NCI-H2227 (cell line): ENCODE results near the gene SLC18A3.

Source experiments
- DNase-seq: peaks from one replicate; lab custom pipeline; 2025; ENCODE audit not compliant: unreplicated experiment; lab: John Stamatoyannopoulos, UW

Gene SLC18A3

GRCh38 chr10:49611166-49611815 is 1.2 kb downstream of the SLC18A3 start:
- no peak for DNase-seq

DNA sequence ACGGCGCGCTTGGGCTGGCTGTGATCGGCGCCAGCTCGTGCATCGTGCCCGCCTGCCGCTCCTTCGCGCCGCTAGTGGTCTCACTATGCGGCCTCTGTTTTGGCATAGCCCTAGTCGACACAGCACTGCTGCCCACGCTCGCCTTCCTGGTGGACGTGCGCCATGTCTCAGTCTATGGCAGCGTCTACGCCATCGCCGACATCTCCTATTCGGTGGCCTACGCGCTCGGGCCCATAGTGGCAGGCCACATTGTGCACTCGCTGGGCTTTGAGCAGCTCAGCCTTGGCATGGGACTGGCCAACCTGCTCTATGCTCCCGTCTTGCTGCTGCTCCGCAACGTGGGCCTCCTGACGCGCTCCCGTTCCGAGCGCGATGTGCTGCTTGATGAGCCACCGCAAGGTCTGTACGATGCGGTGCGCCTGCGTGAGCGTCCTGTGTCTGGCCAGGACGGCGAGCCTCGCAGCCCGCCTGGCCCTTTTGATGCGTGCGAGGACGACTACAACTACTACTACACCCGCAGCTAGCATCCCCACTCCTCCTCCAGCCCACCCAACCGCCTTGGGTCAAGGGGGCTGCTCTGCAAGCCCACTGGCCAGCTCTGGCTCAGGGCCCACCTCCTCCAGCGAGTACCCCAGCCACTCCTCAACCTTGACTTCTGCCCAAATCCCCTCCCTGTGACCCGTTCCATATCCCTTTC is 1.9 kb downstream of the SLC18A3 start:
- no peak for DNase-seq

- no peak for DNase-seq
Observed at GRCh38 chr10:49612513-49613164, 2.5 kb downstream of the SLC18A3 start.

GRCh38 chr10:49613165-49613881 is 3.2 kb downstream of the SLC18A3 start:
- DNase-seq: no peak

GRCh38 chr10:49613882-49614241 is 3.8 kb downstream of the SLC18A3 start, which contains the start of gene CHAT:
Gene CHAT, plus strand, starts transcription at chr10:49614037. Its CDS starts 153 bp downstream, at chr10:49614190.
- no peak for DNase-seq

- DNase-seq: peak; percentile 8
Observed at GRCh38 chr10:49614242-49615198, 4.4 kb downstream of the SLC18A3 start.

GRCh38 chr10:49615213-49615612 is 5.1 kb downstream of the SLC18A3 start:
- DNase-seq: no peak

GRCh38 chr10:49615721-49616120 is 5.6 kb downstream of the SLC18A3 start:
- no peak for DNase-seq

DNA sequence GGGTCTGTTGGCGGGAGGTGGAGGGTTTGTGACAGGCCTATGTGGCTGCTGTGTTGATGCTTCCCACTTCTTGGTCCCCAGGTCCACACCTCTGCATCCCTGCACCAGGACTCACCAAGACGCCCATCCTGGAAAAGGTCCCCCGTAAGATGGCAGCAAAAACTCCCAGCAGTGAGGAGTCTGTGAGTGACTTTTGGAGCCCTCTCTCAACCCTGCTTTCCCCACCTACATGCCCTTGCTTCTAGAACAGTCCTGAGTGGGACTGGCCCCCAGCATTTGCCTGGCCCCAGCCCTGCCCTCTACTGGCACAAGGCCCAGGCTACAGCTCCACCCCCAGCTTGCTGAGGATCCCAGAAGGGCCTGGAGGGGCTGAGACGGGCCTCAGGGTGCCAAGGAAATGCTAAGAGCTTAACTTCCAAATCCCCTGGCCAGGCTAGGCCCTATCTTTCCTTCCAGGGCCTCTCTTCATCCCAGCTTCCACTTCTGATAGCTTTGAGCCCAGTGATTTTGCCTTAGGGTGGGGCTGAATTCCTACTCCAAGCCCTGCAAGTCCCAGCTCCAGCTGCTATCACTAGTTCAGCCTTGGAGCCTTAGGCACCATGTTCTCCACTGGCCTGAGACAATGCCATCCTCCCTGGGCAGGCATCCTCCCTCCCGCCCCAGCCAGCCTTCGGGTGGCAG is 6.5 kb downstream of the SLC18A3 start:
- DNase-seq: no peak

GRCh38 chr10:49617121-49618020 is 7.3 kb downstream of the SLC18A3 start:
- no peak for DNase-seq

- DNase-seq: no peak
Observed at GRCh38 chr10:49618821-49619220, 8.7 kb downstream of the SLC18A3 start.

DNA sequence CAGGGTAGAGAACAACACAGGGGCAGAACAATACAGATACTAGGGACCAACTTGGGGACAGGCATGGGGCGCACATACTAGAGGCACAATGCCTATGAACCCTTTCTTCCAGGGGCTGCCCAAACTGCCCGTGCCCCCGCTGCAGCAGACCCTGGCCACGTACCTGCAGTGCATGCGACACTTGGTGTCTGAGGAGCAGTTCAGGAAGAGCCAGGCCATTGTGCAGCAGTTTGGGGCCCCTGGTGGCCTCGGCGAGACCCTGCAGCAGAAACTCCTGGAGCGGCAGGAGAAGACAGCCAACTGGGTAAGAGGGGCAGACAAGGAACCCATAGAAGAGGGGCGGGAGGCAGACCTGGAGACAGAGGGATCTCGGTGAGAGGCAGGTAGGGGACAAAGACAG is 9.5 kb downstream of the SLC18A3 start:
- no peak for DNase-seq

- no peak for DNase-seq
Observed at GRCh38 chr10:49620286-49620810, 10.2 kb downstream of the SLC18A3 start.

DNA sequence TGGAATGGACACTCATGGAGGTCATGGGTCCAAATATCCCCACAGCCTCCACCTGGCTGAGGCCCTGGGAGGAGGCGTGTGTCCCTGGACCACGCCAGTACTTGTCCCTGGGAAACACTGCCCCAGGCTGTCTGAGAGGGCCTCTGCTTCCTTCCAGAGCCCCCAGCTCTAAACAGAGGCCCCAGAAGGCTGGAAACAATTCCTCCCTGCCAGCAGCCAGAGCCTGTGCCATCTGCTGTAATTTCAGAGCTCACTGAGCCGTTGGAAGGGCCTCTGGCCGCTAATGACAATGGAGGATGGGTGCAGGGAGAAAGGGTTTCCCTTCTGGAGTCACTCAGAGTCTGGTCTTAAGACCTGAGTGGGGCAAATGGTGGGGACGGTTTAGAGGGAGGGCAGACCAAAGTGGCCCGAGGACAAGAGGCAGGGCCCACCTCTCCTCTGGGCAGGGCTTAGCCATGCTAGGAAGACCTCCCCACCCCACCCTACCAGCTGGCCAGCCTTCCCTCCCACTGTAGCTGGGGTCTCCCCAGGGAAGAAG is 10.8 kb downstream of the SLC18A3 start:
- DNase-seq: peak; percentile 37

- DNase-seq: no peak
Observed at GRCh38 chr10:49621561-49621960, 11.5 kb downstream of the SLC18A3 start.

DNA sequence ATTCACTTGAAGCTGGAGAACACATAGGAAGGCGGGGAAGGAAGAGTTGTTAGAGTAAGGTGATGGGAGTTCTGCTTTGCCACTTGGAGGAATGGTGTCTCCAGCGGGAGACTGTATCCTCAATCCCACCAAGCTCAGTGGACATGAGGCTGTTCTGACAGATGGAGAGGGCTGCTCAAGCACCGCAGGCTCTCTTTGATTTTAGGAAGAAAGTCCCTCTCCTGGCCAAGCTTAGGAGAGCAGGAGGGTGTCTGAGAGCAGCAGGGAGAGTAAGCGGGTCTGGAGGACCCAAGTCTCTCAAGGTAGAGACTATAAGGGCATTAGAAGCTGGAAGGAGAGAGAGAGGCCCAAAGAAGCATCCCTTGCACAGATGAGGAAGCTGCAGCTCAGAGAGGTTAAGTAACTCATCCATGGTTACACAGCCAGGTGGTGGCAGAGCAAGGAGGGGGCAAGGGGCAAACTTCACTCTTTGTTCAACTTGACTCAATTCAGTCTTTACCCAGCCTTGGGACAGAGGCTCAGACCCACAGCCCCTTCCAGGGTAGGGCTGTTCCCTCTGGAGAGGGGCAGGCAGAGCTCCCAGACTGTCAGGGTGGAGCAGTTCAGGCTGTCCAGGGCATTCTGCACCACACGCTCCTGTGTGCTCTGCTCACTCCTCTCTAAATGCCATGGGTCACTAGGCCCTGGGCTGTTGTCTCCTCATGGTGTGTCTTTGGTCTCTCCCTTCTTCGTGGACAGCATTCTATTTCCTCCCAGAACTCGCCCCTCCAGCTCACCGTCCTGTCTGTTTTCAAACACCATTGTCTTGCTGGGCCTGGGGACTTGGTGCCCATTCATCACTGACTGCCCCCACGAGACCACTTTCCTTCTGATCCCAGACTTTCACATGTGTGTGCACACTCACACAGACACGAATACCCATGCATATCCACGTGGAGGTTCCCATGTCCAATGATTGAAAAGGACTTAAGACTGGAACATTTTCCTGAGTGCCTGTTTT is 12.6 kb downstream of the SLC18A3 start:
- no peak for DNase-seq

- no peak for DNase-seq
Observed at GRCh38 chr10:49624629-49625028, 14.5 kb downstream of the SLC18A3 start.
